ENCODE measurements around the gene PDE6B. TPM values are rescaled to one million over a fixed set of nuclear protein-coding genes. Genes with fewer than 3 reads are reported as not detected.

The PDE6B gene
- total and polyA plus RNA-seq, 8 donors, result 1.1 to 12.3 (median 1.7) TPM; not detected in 4

DNA sequence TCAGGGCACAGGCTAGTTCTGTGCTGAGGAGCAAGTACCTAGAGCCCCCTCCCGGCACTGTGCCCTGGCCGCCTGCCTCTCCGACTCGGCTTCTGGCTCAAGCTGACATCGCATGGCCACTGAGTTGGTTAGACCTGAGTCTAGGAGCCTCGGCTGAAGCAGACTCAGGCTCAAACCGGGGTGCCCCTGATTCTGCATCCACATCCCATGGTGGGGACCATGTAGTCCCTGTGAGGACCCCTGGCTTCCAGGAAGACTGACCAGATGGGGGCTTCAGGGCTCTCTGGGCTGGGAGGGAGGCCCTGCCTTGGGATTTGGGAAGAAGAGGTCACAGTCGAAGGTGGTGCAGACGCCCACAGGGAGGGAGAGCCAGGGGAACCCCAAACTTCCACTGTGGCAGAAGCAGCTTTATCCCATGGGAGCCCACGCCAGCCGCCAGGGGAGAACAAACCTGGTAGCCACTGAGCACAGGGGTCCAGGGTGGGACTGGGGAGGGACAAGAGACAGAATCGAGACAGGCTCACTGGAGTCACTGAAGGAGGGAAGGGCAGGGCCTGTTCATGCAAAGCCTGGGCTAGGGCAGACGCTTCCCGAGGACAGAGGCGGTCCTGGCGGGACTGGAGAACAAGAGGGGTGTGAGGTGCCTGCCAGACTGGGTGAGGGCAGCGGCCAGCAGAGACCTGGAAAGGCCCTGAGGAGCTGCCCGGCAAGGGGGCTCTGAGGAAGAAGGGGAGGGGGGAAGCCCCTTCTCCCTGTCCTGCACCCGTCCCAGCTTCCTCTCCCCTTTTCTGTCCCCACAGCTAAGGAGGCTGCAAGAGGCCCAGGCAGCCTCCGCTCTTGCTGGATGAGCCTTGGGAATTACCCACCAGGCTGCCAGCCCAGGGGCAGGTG, 1.1 kb downstream of the PDE6B start:
- intact Hi-C loops (cut with DNase I; ENCODE audit: low total_unique reads), result no loop called here
- no peak for DNase-seq
- no peak overlapping the region for H3K27ac ChIP-seq
- WGBS, 5 donors, result 69 to 78% (median 71%) methylated on average over 13 to 20 of the region's 20 CpGs
- peaks cover 0 to 72% (median 24%) of the 10 kb centered on the region in 3 donors for H3K27me3 ChIP-seq
- no peaks in the 10 kb centered on the region for H3K36me3 ChIP-seq
- no peaks in the 10 kb centered on the region for H3K4me1 ChIP-seq
- TF ChIP-seq POLR2AphosphoS5 (IDR thresholded peaks at IDR 0.05) (no peak), EP300 (IDR thresholded peaks at IDR 0.05) (no peak)
- TF ChIP-seq, protein P1, sequence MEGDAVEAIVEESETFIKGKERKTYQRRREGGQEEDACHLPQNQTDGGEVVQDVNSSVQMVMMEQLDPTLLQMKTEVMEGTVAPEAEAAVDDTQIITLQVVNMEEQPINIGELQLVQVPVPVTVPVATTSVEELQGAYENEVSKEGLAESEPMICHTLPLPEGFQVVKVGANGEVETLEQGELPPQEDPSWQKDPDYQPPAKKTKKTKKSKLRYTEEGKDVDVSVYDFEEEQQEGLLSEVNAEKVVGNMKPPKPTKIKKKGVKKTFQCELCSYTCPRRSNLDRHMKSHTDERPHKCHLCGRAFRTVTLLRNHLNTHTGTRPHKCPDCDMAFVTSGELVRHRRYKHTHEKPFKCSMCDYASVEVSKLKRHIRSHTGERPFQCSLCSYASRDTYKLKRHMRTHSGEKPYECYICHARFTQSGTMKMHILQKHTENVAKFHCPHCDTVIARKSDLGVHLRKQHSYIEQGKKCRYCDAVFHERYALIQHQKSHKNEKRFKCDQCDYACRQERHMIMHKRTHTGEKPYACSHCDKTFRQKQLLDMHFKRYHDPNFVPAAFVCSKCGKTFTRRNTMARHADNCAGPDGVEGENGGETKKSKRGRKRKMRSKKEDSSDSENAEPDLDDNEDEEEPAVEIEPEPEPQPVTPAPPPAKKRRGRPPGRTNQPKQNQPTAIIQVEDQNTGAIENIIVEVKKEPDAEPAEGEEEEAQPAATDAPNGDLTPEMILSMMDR (IDR thresholded peaks at IDR 0.05), result no peak
- no peak overlapping the region for H3K4me3 ChIP-seq
- no peaks in the 10 kb centered on the region for H3K9me3 ChIP-seq

DNA sequence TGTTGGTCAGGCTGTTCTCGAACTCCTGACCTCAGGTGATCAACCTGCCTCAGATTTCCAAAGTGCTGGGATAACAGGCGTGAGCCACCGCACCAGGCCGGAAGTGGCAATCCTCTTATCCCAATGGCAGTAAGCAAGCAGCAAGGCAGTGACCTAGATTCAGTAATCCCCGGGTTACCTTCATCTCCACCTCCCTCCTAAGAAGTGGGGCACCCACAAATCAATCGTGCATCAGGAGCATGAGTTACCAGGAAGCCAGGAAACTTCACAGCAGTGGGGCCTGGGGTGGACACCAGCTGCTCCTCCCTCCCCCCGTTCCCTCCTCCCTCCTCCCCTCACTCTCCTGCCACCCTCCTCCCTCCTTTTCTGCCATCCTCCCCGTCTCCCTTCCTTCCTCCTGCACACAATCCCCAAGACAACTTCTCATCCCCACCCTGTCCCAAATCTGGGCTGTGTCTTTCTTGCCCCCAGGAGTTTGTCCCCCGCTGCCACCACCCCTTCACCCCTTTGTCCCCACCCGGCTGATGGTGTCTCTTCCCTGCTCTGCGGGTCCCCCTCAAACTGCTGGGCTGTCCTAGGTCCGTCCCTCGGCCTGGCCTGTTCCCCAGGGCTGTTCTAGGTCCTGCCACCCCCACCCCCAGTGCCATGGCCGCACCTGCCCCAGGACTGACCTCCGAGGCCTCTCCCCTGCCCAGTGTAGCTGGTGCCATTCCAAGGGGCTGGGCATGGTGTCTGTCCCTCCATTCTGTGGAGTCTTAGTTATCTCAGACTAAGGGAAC, 2.2 kb downstream of the PDE6B start:
- WGBS, 5 donors, result 64 to 80% (median 71%) methylated on average over 14 of the region's 15 CpGs
- Histone ChIP-seq H3K27me3 (peaks cover 0 to 72% (median 24%) of the 10 kb centered on the region in 3 donors), H3K27ac (no peak overlapping the region), H3K4me3 (no peak overlapping the region), H3K4me1 (no peaks in the 10 kb centered on the region), H3K9me3 (peaks cover 0 to 7% (median 0%) of the 10 kb centered on the region in 4 donors), H3K36me3 (no peaks in the 10 kb centered on the region)
- DNase-seq, result no peak
- intact Hi-C loops (cut with DNase I; ENCODE audit: low total_unique reads), result no loop called here
- TF ChIP-seq, protein P1 (IDR thresholded peaks at IDR 0.05), result no peak
- TF ChIP-seq POLR2AphosphoS5 (IDR thresholded peaks at IDR 0.05) (no peak), POLR2A (IDR thresholded peaks at IDR 0.05) (no peak), EP300 (IDR thresholded peaks at IDR 0.05) (no peak)

DNA sequence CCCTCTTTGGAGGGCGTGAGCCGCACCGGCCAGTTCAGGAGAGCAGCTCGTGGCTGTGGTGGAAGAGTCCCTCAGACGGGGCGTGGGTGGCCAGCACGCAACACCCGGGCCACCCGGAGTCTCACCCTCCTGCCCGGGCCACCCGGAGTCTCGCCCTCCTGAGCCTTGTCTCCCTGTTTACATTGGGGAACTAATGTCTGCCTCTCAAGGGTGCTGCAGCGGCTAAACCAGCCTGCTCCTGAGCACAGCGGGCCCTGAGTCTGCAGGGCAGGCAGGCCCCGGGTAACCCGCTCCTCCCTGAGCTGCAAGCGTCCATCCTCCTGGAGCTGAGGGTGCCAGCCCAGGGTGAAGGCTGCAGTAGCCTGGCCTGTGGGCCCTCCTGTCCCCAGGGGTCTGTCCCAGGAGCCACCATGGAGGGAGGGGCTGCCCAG, 3.0 kb downstream of the PDE6B start:
- peaks cover 0 to 15% (median 0%) of the 10 kb centered on the region in 4 donors for H3K9me3 ChIP-seq
- DNase-seq, result no peak
- H3K36me3 ChIP-seq, result no peaks in the 10 kb centered on the region
- no peaks in the 10 kb centered on the region for H3K4me1 ChIP-seq
- TF ChIP-seq EP300 (IDR thresholded peaks at IDR 0.05), result no peak
- TF ChIP-seq POLR2A (IDR thresholded peaks at IDR 0.05), result no peak
- TF ChIP-seq POLR2AphosphoS5 (IDR thresholded peaks at IDR 0.05), result no peak
- TF ChIP-seq, protein P1 (IDR thresholded peaks at IDR 0.05), result no peak
- peaks cover 0 to 71% (median 24%) of the 10 kb centered on the region in 3 donors for H3K27me3 ChIP-seq
- H3K27ac ChIP-seq, result no peak overlapping the region
- 83 to 87% (median 85%) methylated on average over 8 to 17 of the region's 17 CpGs for WGBS, 5 donors
- intact Hi-C loops (cut with DNase I; ENCODE audit: low total_unique reads), result no loop called here
- H3K4me3 ChIP-seq, result no peak overlapping the region

DNA sequence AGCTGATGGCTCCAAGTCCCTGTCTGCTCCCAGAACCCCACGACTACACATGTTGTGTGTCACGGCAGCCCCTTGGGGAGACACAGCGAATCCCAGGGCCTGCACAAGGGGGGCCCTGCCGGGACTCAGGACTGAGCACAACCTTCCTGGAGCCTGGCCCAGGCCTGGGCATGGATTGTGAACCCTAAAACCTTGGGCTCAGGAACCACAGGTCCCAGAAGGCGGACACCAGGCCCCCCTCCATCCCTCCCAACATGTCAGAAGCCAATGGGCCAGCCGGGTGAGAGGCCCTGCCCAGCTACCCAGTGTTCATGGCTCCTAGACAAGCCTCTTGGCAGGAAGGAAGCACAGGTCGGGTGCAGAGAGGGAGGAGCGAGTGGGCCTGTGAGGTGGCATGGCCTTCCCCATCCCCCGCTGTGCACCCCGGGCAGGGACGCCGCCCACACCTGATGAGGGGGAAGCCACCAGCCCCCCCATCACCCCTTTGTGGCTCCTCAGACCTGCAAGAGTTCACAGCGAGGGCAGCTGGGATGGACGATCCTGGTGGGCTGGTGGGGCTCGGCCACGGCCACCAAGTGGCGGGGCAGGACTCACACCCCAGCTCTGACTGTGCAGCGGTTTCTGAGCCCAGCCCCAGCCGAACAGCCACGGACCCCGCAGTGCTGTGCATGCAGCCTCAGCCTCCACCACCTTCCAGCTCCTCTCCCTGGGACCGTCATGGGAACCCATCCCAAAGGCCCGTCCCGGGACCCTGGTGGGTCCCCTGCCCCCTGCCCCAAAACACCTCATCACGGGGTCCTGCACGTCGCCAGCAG, 3.7 kb downstream of the PDE6B start:
- no peak for DNase-seq
- no peak overlapping the region for H3K27ac ChIP-seq
- intact Hi-C loops (cut with DNase I; ENCODE audit: low total_unique reads), result no loop called here

More for the DNA sequence above, 3.7 kb downstream of the PDE6B start:
- 82 to 87% (median 85%) methylated on average over 9 to 27 of the region's 27 CpGs for WGBS, 5 donors
- no peaks in the 10 kb centered on the region for H3K36me3 ChIP-seq
- H3K9me3 ChIP-seq, result peaks cover 0 to 15% (median 0%) of the 10 kb centered on the region in 4 donors
- peaks cover 0 to 64% (median 24%) of the 10 kb centered on the region in 3 donors for H3K27me3 ChIP-seq
- TF ChIP-seq POLR2A (IDR thresholded peaks at IDR 0.05) (no peak), EP300 (IDR thresholded peaks at IDR 0.05) (no peak), POLR2AphosphoS5 (IDR thresholded peaks at IDR 0.05) (no peak)
- TF ChIP-seq, protein P1 (IDR thresholded peaks at IDR 0.05), result no peak
- no peak overlapping the region for H3K4me3 ChIP-seq
- H3K4me1 ChIP-seq, result no peaks in the 10 kb centered on the region
